KMS-11 (cell line): ENCODE measurements around the gene SNU13.

ENCODE experiments used
- H2AFZ ChIP-seq: fragments of 200-600 bp; sonication (generic); 2 replicates; pipeline ENCODE4 v1.6.1; 2016; ENCODE audit warnings: antibody characterized with exemption, mixed run types, low read depth
- H3K27ac ChIP-seq: fragments of 200-600 bp; sonication (generic); 2 replicates; pipeline ENCODE4 v1.6.1; 2016; ENCODE audit warnings: mild to moderate bottlenecking, mixed run types
- H3K27me3 ChIP-seq: fragments of 200-600 bp; sonication (generic); 2 replicates; pipeline ENCODE4 v1.6.1; 2017; ENCODE audit warnings: mild to moderate bottlenecking, low read depth, mixed run types, moderate library complexity; ENCODE audit not compliant: insufficient read depth
- H3K36me3 ChIP-seq: fragments of 200-600 bp; sonication (generic); 2 replicates; pipeline ENCODE4 v1.6.1; 2017; ENCODE audit warnings: mild to moderate bottlenecking, mixed run types; ENCODE audit not compliant: insufficient read depth
- H3K4me1 ChIP-seq: fragments of 200-600 bp; sonication (generic); 2 replicates; pipeline ENCODE4 v1.6.1; 2016; ENCODE audit warnings: mild to moderate bottlenecking, low read depth, mixed run types; ENCODE audit not compliant: poor library complexity, severe bottlenecking
- H3K4me2 ChIP-seq: fragments of 200-600 bp; sonication (generic); 2 replicates; pipeline ENCODE4 v1.7.0; 2016; ENCODE audit warnings: mild to moderate bottlenecking, mixed run types
- H3K4me3 ChIP-seq: fragments of 200-600 bp; sonication (generic); IDR thresholded peaks from 2 replicates; pipeline ENCODE4 v1.6.1; 2017; ENCODE audit warnings: low read depth, low read length, mixed read lengths; ENCODE audit not compliant: insufficient read depth
- H3K79me2 ChIP-seq: fragments of 200-600 bp; sonication (generic); 2 replicates; pipeline ENCODE4 v1.6.1; 2016; ENCODE audit warnings: low read depth, mixed run types; ENCODE audit not compliant: insufficient read depth
- H3K9ac ChIP-seq: fragments of 200-600 bp; sonication (generic); 2 replicates; pipeline ENCODE4 v1.6.1; 2016; ENCODE audit warnings: mild to moderate bottlenecking, mixed run types
- H4K20me1 ChIP-seq: fragments of 200-600 bp; sonication (generic); 2 replicates; pipeline ENCODE4 v1.6.1; 2016; ENCODE audit warnings: mild to moderate bottlenecking, mixed run types; ENCODE audit not compliant: insufficient read depth
- CTCF ChIP-seq: fragments of 200-600 bp; sonication (generic); conservative IDR thresholded peaks from 2 replicates; pipeline ENCODE4 v1.6.1; 2017; ENCODE audit warnings: low read depth, mild to moderate bottlenecking, antibody characterized with exemption, low read length, moderate library complexity, mixed read lengths

The SNU13 gene

DNA sequence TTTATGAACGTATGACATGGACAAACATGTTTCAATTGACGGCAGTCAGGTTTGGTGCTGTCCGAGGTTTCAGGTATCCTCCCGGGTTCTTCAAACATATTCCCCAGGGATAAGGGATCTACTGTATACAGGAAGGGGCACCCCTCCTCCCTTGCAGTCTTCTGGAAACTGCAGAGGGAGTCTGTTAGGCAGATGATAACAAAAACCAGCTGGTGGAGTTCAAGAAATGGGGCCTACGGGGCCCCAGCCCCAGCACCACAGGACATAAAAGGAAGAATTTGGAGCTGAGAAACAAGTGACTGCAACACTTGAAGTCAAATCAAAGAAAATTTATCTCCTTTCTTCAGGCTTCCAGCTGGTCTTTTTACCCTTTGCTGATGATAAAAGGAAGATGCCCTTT is 32.1 kb downstream of the SNU13 start:
- H3K4me2 ChIP-seq, result no peak overlapping the region
- TF ChIP-seq CTCF, result no peak
- no peaks in the 10 kb centered on the region for H3K27me3 ChIP-seq
- H3K36me3 ChIP-seq, result peaks cover 17% of the 10 kb centered on the region; the same call in 1 of the 2 replicates
- H3K4me1 ChIP-seq, result peaks cover 14% of the 10 kb centered on the region
- H3K4me3 ChIP-seq, result no peak overlapping the region
- no peaks in the 10 kb centered on the region for H3K79me2 ChIP-seq
- H2AFZ ChIP-seq, result no peak overlapping the region
- no peak overlapping the region for H3K9ac ChIP-seq
- H3K27ac ChIP-seq, result no peak overlapping the region
- H4K20me1 ChIP-seq, result no peaks in the 10 kb centered on the region

GRCh38 chr22:41654322-41654721 is 34.3 kb downstream of the SNU13 start:
- no peak overlapping the region for H3K9ac ChIP-seq
- no peak overlapping the region for H3K4me3 ChIP-seq
- peaks cover 16% of the 10 kb centered on the region; the same call in 1 of the 2 replicates for H3K36me3 ChIP-seq
- H3K4me1 ChIP-seq, result peaks cover 14% of the 10 kb centered on the region
- TF ChIP-seq CTCF, result no peak
- no peaks in the 10 kb centered on the region for H4K20me1 ChIP-seq
- no peak overlapping the region for H3K4me2 ChIP-seq
- H3K27me3 ChIP-seq, result no peaks in the 10 kb centered on the region
- no peaks in the 10 kb centered on the region for H3K79me2 ChIP-seq
- H3K27ac ChIP-seq, result no peak overlapping the region
- no peak overlapping the region for H2AFZ ChIP-seq

GRCh38 chr22:41650821-41651220 is 37.8 kb downstream of the SNU13 start:
- no peaks in the 10 kb centered on the region for H3K79me2 ChIP-seq
- no peak overlapping the region for H2AFZ ChIP-seq
- H3K4me1 ChIP-seq, result peaks cover 14% of the 10 kb centered on the region
- no peak overlapping the region for H3K9ac ChIP-seq
- TF ChIP-seq CTCF, result no peak
- no peak overlapping the region for H3K27ac ChIP-seq
- H3K36me3 ChIP-seq, result peaks cover 7% of the 10 kb centered on the region; the same call in 1 of the 2 replicates
- H4K20me1 ChIP-seq, result no peaks in the 10 kb centered on the region
- no peak overlapping the region for H3K4me2 ChIP-seq
- no peaks in the 10 kb centered on the region for H3K27me3 ChIP-seq
- no peak overlapping the region for H3K4me3 ChIP-seq

GRCh38 chr22:41650229-41650628 is 38.4 kb downstream of the SNU13 start:
- peaks cover 7% of the 10 kb centered on the region; the same call in 1 of the 2 replicates for H3K36me3 ChIP-seq
- no peaks in the 10 kb centered on the region for H4K20me1 ChIP-seq
- no peak overlapping the region for H3K27ac ChIP-seq
- no peak overlapping the region for H3K9ac ChIP-seq
- no peaks in the 10 kb centered on the region for H3K79me2 ChIP-seq
- no peak overlapping the region for H2AFZ ChIP-seq
- H3K4me1 ChIP-seq, result peaks cover 14% of the 10 kb centered on the region
- no peak overlapping the region for H3K4me2 ChIP-seq
- no peak for TF ChIP-seq CTCF
- no peaks in the 10 kb centered on the region for H3K27me3 ChIP-seq
- no peak overlapping the region for H3K4me3 ChIP-seq
